Stimulated activated CD8-positive, alpha-beta memory T cell treated with anti-CD3 and anti-CD28 coated beads, Interleukin-12 subunit alpha, Interleukin-12 subunit beta, amount 100 ng/mL, for 24 hours (primary cell): ENCODE data around the gene AGBL4.

Experiments
- DNase-seq: peaks from one replicate; pipeline ENCODE4 v3.0.0-alpha.2; 2020; ENCODE audit errors: extremely low read depth

Gene AGBL4

DNA sequence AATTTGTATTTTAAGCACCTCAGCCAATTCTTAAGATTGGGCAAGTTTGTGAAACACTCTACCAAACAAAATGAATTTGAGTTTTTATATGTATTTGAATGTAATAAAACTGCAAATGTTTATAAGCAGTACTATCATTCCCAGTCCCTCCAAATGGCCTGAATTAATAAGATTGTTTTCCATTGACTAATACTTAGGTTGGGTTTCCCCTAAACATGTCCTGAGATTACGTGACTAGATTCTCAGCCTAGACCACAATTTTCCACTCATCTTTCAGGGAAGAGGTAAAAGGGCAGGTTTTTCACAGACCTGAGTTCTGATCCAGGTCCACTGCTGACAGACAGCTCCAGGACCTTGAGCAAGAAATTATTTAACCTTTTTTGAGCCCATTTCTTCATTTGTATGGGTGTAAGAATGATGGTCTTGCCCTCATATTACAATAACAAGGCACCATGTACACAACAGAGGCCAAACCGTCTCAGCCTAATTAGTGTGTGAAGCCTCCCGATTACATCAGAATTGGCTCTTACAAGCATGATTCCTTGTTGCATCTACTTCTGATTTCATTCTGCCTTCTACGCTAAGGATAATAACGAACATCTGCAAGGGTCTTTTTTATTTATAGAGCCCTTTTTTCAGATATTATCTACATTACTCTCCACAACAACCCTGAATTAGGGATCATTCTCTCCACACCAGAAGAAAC lies 1298.3 kb downstream of the AGBL4 start:
- DNase-seq = no peak

DNA sequence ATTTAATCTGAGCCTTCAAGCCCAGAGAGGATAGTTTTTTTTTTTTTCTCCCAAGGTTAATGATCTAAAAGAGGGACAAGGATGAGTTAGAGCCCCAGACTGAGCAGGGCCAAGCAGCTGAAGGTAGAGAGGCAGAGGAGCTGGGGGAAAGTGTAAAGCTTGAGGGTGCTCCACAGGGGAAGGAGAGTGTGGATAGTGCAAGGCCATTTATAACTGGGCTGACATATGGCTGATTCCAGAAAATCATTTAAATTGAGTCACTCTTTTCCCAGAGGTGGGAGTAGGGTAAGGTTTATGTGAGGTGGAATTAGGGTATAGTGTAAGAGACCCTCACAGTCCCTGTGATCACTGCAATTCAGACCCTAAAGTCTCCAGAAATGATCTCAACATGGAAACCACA lies 1302.8 kb downstream of the AGBL4 start:
- DNase-seq = no peak

DNA sequence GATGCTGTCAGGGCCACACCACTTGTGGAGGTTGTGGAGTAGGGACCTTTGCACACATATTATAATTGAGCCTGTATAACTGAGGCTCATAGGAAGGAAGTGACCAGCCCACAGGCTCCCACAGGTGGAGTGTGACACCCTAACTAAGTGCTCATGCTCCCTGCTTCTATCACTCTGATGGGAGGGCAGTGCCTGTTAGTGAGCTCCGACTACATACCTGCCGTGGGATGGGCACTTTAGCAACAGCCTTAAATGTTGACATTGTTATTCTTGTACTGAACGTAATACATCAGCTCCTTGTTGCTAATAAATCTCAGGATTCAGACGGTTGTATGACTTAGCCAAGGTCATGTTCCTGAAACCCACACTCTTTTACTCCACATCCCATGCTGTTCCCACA lies 1305.0 kb downstream of the AGBL4 start:
- no peak for DNase-seq

DNA sequence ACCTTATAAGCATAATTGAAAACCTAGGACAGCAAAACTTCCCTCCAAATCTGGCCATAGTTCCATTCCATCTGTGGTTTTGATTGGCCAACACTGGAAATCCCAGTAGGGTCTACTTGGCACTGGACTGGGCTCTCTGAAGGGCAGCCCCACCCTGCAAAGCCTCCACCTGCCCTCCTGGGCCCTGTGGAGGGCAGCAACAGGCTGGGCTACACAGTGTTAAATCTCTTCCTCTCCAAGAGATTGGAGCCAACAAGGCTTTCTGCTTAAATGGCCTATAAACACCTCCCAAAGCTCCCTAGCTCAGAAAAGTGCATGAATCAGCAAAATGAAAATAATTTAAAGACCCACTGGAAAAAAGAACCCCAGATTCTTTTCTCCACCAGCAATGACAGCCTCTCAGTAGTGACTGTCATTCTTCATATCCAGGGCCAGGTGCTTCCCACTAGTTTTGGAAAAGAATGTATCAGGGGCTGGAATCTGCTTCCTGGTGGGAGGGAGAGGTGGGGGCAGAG lies 1305.6 kb downstream of the AGBL4 start:
- DNase-seq = no peak

DNA sequence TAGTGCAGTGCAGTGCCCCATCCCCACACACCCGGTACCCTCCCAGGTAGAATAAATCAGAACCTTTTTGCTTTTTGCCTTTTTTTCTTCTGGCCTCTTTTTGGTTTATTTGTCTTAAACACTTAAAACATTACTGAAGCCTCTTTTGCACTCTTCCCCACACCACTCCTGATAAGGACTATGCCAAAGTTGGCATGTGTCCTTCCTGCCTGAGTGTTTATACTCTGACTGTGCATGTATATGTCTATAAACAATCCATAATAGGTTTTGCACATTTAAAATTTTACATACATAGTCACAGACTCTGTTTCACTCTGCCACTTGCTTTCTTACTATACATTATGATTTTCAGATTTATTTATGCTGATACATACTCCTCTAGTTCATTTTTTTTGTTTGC lies 1306.7 kb downstream of the AGBL4 start:
- DNase-seq = no peak

DNA sequence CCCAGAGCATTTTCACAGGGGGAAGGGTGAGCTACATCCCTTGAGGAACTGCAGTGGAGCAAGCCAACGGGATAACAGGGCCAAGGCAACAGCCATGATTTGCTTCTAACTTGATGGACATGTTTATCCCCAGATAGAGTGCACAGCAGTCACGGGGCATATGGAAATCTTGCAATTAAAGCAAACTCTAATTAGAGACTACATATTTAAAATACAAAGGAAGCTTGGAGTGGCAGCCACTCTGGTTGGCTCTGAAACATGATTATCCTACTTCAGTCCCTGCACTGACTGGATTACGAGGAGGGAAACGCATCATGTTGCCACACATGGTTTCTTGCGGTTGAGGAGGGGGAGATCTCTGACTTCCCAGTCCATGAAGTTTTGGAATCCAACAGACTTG lies 1307.8 kb downstream of the AGBL4 start:
- DNase-seq = no peak

DNA sequence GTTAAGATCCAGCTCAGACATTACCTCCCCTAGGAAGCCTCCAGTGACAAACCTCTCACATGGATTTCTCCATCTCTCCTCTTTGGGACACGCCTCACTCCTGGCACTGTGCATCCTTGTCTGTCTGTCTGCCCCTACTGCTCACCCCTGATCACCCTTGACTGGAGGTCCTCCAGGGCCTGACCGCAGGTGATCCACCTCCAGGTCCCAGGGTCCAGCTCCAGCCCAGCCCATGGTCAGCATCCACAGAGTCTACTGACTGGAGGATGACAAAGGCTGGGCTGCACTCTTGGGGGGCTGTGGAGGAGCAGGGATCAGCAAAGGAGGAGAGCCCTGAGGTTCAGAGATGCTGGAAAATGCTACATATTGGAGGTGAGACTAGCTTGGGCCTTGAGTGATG lies 1312.8 kb downstream of the AGBL4 start:
- DNase-seq = no peak

DNA sequence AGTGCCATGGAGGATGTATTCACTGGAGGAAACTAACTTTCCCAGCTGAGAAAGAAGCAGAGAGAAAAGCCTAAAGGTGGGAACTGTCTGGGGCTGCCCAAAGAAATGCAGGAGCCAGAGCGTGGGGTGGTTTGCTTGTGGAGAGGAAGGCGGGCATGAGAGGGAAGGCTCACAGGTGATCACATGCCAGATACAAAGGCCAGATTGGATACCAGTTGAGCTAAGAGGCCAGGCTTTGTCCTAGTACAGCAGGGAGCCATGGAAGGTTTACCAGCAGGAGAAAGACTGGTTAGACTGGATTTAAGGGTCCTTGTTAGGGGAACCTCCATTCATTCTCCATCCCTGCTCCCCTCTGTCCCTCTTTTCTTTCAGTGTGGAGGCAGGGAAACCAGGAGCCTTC lies 1313.4 kb downstream of the AGBL4 start:
- no peak for DNase-seq

DNA sequence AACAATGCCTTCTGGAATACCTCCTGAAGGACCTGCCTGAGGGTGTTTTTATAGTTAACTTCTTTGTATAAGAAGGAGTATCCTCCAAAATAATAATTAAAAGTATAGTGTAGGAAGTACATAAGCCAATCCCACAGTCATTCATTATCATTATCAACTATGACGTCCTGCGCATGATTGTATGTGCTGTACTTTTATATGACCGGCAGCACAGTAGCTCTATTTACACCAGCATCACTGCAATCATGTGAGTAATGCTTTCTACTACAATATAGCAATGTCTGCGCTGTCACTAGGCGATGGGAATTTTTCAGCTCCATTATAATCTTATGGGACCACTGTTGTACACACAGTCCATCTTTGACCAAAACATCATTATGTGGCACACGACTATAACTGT lies 1319.0 kb downstream of the AGBL4 start:
- no peak for DNase-seq

DNA sequence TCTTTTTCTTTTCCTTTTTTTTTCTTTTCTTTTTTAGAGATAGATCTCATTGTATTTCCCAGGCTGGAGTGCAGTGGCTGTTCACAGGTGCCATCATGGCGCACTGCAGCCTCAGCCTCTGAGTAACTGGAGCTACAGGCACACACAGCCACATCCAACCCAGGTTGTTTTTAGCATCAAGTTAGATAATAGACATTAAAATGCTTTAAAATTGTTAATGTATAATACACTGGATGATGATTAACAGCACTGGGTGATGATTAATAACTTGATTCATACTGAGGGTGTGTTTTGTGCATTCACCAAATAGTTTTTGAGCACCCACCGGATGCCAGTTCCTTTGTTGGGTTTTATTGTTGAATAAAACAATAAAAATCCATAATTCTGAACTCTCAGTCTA lies 1322.3 kb downstream of the AGBL4 start:
- DNase-seq = no peak

DNA sequence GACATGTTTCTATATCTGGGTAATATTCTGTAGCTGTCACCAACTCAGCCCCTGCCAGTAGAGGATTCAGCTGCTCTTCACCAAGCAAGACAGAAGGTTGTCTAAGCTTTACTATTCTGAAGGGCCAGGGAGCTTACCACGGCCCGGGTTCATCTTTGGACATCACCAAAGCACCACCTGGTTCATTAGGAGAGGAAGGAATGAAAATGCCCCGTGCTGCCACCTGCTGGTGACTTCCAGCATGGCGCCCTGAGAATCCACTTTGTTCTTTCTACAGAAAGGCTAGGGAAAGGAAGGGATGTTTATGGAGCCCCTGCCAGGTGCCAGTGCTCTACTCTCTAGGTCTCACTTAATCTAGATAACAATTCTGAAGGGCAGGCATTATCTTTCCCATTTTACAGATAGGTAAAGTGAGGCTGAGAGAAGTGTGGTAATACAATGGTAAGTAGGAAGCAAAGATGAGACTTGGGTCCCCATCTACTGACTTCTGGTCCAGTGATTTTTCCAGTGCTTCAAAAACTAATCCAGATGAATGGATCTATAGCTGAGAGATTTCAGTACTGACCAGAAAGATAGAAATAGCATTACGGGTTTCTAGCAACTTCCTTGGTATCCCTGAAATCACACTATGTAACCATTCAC lies 1326.6 kb downstream of the AGBL4 start:
- DNase-seq = no peak

DNA sequence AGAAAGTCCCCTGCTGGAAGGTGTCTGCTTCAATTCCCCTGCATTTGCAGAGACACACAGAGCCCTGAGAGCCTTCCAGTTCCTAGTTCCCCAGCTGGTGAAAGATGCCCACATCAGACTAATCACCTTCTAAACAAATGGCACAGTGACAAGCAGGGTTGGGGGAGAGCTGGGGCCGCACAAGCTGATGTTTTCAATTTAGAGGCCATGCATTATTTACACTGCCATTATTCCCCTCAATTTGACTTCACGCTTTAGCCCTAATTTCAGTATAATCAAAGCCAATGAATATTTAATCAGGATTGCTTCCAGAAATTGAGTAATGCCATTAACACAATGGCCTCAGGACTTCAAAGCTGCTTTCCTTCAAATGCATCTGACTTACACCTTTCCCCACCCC lies 1328.6 kb downstream of the AGBL4 start:
- DNase-seq = no peak

DNA sequence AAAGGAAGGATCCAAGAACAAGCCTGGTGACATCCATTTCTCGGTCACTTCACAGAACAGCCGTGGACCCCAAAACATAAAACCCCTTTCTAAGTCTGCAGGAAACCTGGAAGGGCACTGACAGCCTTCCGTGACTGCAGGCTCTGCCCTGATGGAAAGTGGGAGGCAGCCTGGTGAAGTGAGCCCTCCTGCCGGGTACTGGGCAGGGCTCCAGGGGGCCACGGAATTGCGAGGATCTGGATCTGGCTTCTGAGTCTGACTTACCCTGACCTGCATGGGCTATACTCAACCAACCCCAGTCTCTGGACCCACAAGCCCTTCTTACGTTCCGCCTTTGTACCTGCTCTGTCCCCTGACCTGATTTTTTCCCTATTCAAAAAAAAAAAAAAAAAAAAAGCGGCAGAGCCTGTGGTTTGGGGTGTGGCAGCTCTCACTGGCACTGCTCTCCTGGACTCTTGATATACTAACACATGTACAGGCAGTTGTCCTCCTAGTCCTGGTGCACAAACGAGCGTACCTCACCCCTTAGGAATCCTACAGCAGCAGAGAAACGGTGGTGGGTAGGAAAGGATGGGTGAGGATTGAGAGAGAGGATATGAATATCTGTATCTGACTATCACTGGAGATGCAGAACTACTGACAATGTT lies 1330.0 kb downstream of the AGBL4 start:
- no peak for DNase-seq

DNA sequence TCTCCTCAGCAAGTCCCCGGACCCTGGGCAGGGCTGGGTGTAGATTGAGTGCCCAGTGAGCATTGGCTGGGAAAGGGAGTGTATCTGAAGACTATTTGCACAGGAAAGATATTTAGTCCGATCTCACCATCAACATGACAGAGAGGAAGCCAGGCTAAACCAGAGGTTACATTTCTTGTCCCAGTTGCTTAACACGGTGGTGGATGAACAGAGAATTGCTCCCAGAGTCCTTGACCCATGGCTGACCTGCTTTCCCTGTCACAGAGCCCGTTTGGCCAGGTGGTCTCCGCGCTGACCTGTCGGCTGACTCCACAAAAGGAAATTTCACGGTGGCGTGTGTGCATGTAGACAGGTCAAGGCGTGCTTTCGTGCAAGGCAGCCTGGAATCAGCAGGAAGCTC lies 1330.6 kb downstream of the AGBL4 start:
- DNase-seq = no peak

DNA sequence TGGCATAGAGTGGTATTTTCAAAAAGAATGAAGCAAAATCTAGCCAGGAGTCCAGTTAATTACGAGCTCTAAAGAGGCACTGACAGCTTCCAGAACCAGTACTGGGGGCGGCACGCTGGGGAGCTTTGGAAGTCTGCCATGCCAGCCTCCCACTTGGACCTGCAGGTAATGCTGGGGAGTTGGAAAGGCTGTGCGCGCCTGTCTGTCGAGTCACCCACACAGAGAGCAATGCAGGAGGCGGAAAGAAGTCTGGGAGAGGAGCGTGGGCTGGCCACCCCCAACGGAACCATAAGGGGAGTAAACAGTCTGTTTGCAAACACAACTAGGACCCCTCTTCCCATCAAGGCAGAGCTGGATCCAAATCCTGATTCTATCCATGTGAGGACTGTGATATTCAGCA lies 1331.5 kb downstream of the AGBL4 start:
- no peak for DNase-seq

DNA sequence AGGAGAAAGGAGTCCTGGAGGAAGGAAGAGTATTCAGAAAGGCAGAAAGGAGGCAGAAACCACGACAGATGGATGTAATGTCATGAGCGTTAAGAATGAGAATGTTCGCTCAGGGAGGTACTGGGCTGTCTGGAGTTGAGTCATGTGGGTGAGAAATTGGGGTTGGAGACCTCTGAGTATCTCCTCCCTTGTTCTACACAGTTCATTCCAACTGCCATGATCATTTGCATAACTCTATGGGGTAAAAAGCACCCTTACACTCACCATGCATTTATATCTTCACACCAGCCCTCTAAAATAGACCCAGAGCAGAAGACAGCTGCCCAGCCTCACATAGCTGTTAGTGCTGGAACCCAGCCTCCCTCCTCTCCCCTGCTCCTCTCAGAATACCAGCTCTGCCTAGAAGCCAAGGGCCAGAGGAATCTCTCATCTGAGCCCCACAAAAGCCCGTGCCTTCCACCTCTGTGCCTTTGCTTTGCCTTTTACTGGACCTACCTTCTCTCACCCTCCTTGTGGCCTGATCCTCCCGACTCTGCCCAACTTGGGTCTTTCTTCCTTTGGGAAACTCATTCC lies 1332.2 kb downstream of the AGBL4 start:
- no peak for DNase-seq

DNA sequence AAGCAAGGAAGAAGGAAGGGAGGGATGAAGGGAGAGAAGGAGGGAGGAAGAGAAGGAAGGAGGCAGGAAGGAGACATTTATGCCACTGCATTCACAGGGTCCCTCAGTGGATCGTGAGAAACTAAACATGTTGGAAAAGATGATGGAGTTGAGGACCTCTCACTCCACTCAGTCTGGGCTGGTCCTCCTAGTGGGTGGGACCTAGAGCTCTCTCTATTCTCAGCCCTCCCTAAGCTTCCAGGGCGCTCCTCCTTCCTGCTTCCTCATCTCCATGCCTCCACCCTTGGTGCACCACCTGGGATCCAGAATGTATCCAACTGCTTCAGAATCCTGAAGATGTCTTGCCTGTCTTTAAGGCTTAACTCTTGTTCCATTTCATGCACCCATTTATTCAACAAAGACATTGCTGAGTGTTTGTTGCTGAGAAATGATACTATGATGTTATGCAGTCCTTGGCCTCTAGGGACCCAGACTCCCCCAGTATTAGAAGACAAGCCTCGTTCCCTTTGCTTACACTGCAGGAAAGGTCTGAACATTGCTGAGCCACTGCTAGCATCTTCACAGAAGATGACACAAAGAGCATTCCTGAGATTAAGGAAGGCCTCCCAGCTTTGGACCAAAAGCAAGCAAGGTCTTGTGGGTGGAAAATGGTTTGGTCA lies 1335.5 kb downstream of the AGBL4 start:
- no peak for DNase-seq

DNA sequence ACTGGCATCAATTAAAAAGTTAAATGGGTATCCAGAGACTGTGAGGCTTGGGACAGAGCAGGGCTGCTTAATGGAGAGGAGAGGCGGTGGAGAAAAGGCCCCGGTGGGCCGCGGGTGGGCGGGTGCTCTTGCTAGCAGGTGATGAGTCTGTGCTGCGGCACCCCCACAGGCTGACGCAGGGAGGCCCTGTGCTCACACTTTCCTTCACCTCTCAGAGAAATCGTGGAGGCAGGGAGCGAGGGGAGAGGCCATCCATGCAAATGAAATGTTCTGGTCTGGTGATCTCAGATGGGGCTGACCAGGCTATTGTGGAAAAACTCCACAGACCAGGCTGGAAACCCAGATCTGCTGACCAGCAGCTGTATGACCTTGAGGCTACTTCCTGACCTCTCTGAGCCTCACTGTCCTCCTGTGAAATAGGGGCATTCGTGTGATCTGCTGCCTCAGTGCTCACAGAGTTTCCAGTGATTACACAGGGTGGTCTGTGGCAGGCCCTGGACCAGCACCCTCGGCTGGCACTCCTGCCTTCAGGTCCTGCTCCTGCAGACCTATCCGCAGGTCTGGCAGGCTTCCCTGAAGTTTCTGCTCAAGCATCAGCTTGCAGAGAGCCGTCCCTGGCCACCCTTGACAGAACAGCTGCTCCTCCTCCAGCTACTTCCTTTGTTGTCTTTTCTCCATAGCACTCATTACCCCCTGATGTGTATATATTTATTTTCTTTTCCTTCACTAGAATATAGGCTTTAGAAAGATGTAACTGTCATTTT lies 1336.3 kb downstream of the AGBL4 start:
- DNase-seq = no peak

DNA sequence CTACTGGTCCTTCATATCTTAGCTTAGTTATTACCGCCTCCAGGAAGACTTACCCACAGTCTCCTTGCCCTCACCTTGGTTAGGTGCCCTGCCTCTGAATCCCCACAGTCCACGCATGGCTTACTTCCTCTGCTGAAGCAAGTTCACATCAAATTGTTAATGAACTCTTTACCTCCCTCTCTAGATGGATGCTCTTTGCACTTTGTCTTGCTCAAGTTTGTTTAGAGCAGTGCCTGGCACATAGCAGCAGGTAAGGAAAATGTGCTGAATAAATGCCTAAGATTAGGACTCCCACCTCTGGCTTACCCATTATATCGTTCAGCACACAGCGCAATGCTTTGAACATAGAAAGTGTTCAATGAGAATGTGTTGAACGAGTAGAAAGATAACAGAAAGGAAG lies 1337.6 kb downstream of the AGBL4 start:
- no peak for DNase-seq

DNA sequence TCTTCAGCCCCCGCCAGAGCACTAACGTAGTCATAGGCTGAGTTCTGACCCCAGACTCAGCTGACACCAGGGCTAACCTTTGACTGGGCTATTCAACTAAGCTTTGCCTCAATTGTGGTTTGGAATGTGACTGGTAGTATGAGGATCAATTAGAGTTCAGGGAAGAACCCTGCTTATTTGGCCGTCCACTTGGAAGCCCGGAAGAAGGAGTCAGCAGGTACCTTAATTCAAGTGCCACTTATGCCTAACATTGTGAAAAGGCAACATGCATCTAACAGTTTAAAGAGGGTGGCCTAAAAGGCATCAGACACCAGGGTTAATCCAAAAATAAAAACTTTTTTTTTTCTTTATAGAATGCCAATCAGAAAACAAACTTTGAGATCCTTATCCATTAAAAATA lies 1339.4 kb downstream of the AGBL4 start:
- no peak for DNase-seq

DNA sequence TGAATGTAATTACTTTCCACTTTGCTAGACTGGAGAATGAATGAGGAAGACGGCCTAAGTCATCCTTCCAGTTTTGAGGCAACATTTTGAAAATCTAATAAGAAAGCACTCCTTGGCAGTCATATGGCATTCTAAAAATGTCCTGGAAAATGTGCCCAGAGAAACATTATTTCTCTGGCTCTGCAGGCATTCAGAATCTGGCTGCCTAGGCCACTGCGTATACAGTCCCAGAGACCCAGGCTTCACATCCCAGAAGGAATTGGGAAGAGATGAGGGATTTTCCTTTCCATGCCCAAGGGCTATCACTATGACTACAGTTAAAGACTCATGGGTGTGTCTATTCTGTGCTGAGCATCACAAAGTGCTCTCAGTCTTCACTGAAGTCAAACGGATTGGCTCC lies 1339.9 kb downstream of the AGBL4 start:
- DNase-seq = no peak
